H1 (cell line): ENCODE results near the gene ZNF441. TPM values are rescaled to one million over a fixed set of nuclear protein-coding genes. Genes with fewer than 3 reads are reported as not detected.

Experiments used
- ASH2L ChIP-seq: fragments of 200-600, 300-600 bp; sonication (generic); IDR thresholded peaks from one replicate; pipeline ENCODE4 v1.7.1; 2017; ENCODE audit warnings: low read length
- ATF2 ChIP-seq: IDR thresholded peaks from 2 replicates; pipeline ENCODE4 v1.6.1; 2012; ENCODE audit warnings: low read length, inconsistent platforms
- CTCF ChIP-seq, 3 experiments: IDR thresholded peaks; 1 replicate in 2 of 3; 2 replicates in 1 of 3; pipeline versions ENCODE4 v1.5.1 to v1.6.1; 2011; ENCODE audit warnings: low read length in 3 of 3, mild to moderate bottlenecking in 3 of 3, inconsistent platforms in 2 of 3, low read depth in 1 of 3, moderate library complexity in 1 of 3; ENCODE audit not compliant: insufficient read depth in 1 of 3; ENCODE audit errors: control extremely low read depth in 1 of 3
- RBBP5 ChIP-seq: IDR thresholded peaks from 2 replicates; pipeline ENCODE4 v1.7.1; 2012; ENCODE audit warnings: low read depth, mild to moderate bottlenecking, inconsistent platforms, low read length, moderate library complexity, borderline replicate concordance
- TAF1 ChIP-seq: IDR thresholded peaks from 2 replicates; pipeline ENCODE4 v1.6.1; 2011; ENCODE audit warnings: mild to moderate bottlenecking, low read depth, low read length
- ZNF274 ChIP-seq: IDR thresholded peaks from 2 replicates; pipeline ENCODE4 v1.7.0; 2012; ENCODE audit warnings: low read length, borderline replicate concordance; ENCODE audit errors: extremely low read depth
- polyA plus RNA-seq, 7 experiments: library from polyadenylated mRNA; depleted of rRNA in 3 of 7; stranded (reverse) in 5 of 7; unstranded in 2 of 7; fragments of >200 nt in 5 of 7; fragments of 200-250 nt in 2 of 7; gene quantifications; 1 replicate in 5 of 7; 2 replicates in 1 of 7; 4 replicates in 1 of 7; pipeline versions ENCODE4 v1.2.1 to v1.2.3, GENCODE V29; 2011 to 2013; ENCODE audit warnings: missing spikeins in 2 of 7, mixed read lengths in 2 of 7
- total RNA-seq: library from RNA; stranded (reverse); fragmentation: NEBNext Ultra II Directional; extraction: Animal tissue kit (Norgen Biotek cat#: 25700); gene quantifications from 2 replicates; pipeline ENCODE4 v1.2.1, GENCODE V29; 2021

ZNF441 gene
- total and polyA plus RNA-seq, 2 of the 8 experiments (the other 6 are each of a cell fraction or from before 2014, with no cell fraction given), result 0.09 to 0.48 TPM

DNA sequence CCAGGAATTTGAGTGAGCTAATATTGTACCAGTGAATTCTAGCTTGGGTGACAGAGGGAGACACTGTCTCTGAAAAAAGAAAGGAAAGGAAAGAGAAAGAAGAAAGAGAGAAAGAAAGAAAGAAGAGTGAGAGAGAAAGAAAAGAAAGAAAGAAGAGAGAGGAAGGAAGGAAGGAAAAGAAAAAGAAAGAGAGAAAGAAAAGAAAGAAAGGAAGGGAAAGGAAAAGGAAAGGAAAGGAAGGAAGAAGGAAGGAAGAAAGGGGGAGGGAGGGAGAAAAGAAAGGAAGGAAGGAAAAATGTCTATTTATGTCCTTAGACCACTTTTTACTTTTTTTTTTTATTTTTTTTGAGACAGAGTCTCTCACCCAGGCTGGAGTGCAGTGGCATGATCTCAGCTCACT, 26.1 kb downstream of the ZNF441 start (continued):
- TF ChIP-seq ATF2 (no peak), TAF1 (no peak), RBBP5 (no peak), ZNF274 (no peak), ASH2L (no peak), CTCF (IDR thresholded peaks at IDR 0.05; ENCODE audit: control extremely low read depth in 1 of 3, insufficient read depth in 1 of 3, low read depth in 1 of 3, low read length in 3 of 3) (no peak)
- TF ChIP-seq, all 59 proteins: peak for 0
